Renal cortex interstitium (tissue), 11 donors: ENCODE results near the gene MCF2L2. TPM values are rescaled to one million over a fixed set of nuclear protein-coding genes. Genes with fewer than 3 reads are reported as not detected.

Experiments used
- DNase-seq, 11 donors: peaks; one replicate each; pipeline ENCODE4 v3.0.0-alpha.2; 2013; ENCODE audit warnings: low read depth in 9 of 11, low spot score in 4 of 11; ENCODE audit errors: extremely low read depth in 1 of 11
- polyA plus RNA-seq, 3 donors: library from polyadenylated mRNA; unstranded; fragments of 120-200 nt; gene quantifications; one replicate each; pipeline ENCODE4 v1.2.1, GENCODE V29; 2013; ENCODE audit not compliant: insufficient read length in 3 of 3

The MCF2L2 gene
- polyA plus RNA-seq, 3 donors: 0.62 to 1.2 (median 0.81) TPM

- no peak for DNase-seq
These were observed 219.6 kb downstream of the MCF2L2 start for GRCh38 chr3:183208800-183209199.

DNA sequence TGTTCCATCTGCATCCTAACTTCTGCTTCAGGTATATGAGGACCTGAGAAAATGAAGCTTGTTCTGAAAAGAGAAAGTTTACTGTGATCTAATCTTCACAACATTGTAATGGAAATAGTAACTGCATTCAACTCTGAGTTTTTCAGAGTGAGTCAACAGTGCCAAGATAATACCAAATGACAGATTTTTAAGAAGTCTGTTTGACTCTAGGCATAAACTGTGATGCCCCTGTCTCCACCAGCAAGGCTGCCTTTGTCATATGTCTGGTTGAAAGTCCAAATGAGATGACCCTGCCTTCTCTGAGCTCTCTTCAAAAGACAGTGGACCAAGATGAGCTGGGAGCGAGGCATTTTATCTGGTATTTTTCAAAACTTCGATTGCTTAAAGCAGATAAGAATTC lies 220.2 kb downstream of the MCF2L2 start:
- no peak for DNase-seq

DNA sequence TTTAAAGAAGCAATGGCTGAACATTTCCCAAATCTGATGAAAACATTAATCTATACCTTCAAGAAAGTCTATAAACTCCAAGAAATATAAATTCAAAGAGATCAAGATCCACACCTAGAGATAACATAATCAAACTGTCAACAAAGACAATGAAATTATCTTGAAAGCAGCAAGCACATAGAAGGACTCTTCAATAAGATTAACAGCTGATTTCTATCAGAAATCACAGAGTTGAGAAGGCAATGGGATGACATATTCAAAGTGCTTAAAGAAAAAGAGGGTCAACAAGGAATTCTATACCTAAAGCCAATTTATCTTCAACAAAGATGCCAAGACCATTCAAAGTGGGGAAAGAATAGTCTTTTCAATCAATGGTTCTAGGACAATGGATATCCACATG lies 224.7 kb downstream of the MCF2L2 start:
- no peak for DNase-seq

- no peak for DNase-seq
These were observed 226.3 kb downstream of the MCF2L2 start for GRCh38 chr3:183202004-183202722.

DNA sequence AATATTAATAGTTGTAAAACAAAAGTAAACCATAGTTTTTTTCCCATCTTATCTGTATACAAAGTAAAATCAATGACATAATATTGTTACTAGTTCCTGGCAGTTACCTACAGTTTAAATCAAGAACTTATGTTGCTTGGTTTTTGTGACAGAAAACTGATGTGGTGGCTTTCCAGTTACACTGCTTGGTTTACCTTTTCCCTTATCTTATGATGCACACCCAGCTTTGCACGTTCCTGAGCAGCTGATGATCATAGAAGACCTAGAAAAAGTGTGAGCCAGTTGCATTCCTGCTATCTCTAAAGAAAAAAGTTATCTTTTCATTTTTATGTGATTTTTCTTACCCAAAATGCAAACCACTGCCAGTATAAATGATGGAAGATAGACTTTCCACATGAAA lies 229.5 kb downstream of the MCF2L2 start:
- no peak for DNase-seq

- DNase-seq: no peak
These were observed 230.7 kb downstream of the MCF2L2 start for GRCh38 chr3:183197734-183198133.

DNA sequence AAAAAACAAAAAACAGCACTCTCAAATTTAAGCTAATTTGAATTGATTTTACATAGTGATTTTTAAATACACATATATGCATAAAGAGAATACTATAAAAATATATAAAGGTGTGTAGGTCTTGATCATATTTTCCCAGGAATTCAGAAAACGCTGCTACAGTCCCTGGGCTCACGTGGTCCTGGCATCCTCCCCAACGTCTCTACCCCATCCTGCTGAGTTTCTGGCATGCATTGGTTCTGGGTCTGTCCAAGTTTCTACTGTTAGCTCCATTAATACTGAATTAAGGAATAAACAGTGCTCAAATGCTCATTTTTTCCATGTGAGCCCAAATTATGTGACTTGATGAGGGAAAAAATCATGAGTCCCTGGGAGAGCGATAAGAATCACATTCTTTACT lies 233.2 kb downstream of the MCF2L2 start:
- DNase-seq: no peak

DNA sequence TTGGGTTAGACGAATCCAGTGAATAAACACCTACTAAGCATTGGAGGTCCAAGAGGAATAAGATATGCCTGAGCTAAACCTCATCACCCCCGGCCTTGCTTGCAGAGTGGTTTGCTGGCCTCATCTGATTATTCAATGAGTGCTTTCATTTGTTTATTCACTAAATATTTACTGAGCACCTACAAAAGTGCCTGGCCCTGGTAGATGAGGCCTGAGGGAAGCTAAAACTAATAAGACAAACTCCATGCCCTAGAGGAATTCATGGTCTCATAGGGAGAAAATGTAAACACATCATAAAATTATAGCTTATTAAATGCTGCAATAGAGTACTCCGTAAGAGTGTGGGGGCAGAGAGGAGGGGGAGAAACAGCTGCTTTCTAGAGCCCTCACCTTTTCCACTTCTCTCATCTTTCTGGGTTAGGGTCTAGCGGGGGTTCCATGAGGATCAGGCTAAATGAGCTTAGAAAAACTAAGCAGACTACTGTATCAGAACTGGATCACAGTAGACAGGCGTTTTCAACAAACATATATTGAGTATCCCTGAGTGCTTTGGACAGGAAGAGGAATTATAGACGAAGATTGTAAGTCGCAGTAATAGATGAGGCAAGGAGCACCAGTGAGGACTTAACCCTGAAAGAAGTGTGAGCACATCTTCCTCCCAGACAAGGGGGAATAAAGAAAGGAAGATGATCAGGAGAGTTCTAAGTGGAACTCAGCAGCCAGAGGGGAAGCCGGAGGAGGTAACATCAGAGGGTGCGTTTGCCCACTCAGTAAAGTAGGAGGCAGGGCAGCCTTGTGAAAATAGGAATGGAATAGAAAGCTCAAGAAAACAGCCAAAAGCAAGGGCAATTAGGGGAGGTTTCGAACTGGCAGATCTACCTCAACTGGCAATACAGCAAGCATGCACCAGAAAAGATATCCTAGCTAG lies 234.4 kb downstream of the MCF2L2 start:
- no peak for DNase-seq

- no peak for DNase-seq
These were observed 235.6 kb downstream of the MCF2L2 start for GRCh38 chr3:183192650-183193300.

- no peak for DNase-seq
These were observed 238.8 kb downstream of the MCF2L2 start for GRCh38 chr3:183189641-183190040.

DNA sequence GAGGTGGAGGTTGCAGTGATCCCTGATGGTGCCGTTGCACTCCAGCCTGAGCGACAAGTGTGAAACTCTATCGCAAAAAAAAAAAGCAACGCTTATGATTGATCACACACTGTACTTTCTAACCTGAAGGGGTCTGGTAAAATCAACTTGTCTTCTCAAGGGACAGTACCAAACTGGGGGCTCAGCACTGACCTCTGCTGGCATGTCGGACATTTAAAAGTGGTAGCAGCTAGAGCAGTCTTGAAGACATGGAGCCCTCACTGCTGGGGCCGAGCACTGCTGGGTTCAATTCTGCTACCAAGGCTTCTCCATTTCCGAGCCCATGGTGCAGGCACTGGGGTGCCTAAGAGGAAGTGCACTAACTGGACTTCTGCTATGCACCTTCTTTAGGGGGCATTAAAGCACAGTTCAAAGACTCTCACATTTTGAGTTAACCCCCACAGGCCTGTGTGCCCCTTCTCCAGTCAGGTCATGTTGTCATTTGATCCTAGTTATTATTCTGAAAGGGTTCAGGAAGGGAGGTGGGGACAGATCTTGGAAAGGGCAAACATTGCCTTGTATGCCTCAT lies 239.4 kb downstream of the MCF2L2 start:
- no peak for DNase-seq

DNA sequence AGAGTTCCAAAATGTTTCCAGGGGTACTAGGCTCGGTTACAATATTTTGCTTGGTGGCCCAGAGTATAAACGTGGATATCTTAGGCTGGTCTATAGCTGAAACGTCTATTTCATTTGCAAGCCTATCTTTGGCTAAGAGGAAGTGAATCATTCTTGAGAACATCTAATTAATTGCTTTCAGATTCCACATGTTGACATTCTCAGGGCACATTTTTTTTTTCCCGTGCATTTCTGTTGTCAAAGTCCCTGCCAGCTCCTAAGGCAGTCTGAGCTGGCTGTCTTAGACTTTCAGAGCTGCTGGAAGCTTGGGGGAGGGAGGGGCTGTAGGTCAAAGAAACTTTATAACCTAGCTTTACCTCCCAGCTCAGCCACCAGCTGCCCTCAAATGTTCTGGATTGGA lies 242.7 kb downstream of the MCF2L2 start:
- no peak for DNase-seq

- DNase-seq: no peak
These were observed 245.4 kb downstream of the MCF2L2 start for GRCh38 chr3:183182732-183183610.

DNA sequence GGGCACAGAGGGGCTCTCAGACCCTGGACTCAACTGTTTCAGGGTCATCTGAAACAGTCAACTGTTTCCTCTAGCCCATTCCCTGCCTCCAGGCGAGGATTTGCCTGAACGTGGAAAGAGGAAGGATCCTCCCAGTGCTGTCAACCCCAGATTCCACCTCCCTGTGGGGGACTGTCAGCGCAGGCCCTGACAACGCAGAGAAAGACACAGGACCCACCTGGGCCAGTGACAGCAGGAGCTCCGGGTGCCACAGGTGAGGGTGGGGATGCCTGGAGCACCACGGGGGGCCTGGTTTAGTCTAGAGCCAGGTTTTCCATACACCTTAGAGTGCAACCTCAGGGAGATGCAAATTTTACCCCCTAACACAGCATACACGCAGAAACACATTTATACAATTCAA lies 246.3 kb downstream of the MCF2L2 start:
- DNase-seq: no peak

- no peak for DNase-seq
These were observed 246.8 kb downstream of the MCF2L2 start for GRCh38 chr3:183181606-183182005.

GRCh38 chr3:183180784-183181295 lies 247.6 kb downstream of the MCF2L2 start:
- no peak for DNase-seq

DNA sequence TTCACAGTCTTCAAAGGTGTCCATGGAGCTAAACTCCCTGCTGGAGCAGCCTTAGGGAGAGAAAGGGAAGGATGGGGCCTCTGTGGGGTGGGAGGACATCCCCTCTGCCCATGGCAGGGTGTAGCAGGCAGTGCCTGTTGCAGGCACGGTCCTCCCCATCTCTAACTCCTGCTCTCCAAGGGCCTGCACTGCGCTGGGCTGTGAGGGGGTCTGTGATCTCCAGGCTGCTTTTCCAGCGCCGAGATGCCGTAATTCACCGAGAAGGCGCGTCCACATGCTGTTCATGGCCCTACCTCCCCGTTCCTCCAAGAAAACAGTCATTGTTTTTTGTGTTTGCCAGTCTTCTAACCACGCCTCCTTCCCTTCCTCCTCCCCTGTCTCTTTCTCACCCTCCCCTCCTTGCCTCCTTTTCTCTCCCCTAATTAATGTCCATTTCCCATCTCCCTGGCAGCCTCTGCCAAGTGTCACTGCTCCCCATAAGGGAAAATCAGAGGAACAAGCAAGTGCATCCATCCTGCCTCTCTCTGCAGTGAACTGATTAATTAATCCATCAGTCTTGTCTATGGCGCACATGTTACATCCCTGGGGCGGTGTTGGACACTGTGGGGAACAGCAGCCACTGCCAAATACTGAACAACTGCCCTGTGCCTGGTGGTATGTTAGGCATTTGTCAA lies 248.2 kb downstream of the MCF2L2 start:
- peak in 1 of 11 donors; percentile 9 for DNase-seq

DNA sequence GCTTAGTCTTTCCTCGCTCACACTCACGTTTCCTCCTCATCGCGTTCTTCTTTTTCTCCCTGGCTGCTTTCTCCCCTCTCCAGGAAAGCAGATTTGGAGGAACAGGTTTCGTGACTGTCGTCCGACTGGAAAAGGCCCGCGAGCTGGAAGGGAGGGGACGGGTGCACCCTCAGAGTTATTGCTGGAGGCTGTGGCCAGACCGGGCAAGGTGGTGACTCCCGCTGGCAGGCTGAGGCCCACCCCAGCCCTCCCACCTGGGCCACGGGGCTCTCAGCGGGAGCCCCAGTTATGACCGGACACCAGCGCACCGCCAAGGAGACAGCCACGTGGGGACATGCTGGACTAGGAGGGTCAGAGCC lies 248.9 kb downstream of the MCF2L2 start:
- peak in 3 of 11 donors; percentile 11 to 18 (median 17) for DNase-seq
